ENCODE results near the gene RUSF1.
"Not testable (repeated sequence)": the region's sequence is repeated elsewhere in the genome, so short reads cannot be mapped to it uniquely, and the experiment has no call there.

The RUSF1 gene

DNA sequence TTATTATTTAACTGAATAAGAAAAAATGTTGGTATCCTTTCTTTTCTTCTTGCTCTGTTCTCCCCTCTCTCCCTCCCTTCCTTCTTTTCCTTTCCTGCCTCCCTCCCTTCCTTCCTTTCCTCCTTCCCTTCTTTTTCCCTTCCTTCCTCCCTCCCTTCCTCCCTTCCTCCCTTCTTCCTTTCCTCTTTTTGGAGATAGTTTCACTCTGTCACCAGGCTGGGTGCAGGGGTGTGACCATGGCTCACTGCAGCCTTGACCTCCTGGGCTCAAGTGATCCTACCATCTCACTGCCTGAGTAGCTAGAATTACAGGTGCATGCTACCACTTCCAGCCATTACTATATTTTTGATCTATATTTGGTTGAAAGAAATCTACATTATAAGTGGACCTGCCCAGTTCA lies 5.7 kb upstream of the RUSF1 start:
- no peak for DNase-seq

- DNase-seq = no peak
These were observed 4.9 kb upstream of the RUSF1 start for GRCh38 chr16:31513126-31513525.

DNA sequence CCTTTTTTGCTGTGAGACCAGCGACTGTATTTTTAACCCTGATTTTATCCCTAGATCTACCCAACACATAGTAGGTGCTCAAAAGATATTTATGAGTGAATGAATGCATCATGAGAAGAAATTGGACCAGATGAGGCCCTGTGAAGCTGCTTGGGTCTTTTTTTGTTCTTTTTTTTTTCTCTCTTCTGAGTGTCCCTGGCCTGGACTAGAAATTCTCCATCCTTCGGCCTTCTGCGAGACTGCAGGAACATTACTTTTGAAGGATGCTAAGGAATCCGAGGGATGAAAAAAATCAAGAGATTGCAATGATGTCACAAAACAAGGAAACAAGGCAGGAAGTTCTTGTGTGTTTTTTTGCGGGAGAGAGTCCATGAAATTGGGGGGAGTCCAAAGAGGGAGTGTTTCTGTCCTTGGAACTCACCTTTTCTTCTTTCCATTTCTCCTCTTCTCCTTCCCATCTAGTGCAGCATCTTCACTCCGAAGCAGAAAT lies 560 bp upstream of the RUSF1 start:
- no peak for DNase-seq

DNA sequence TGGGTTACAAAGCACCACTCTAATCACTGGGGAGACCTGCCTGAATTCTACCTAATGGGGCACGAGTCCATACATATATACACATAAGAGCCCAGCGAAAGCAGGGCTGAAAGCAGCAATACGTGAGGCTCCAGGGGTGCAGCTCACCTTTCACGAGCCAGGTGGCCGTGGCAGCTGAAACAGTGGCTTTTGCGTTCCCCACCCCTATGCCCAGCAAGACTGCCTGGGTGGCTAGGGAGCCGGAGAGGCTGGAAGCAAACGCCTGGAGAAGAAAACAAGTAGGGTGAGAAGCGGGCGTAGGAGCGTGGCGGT lies 618 bp downstream of the RUSF1 start:
- no peak for DNase-seq

- DNase-seq = no peak
These were observed 2.7 kb downstream of the RUSF1 start for GRCh38 chr16:31505483-31505882.

DNA sequence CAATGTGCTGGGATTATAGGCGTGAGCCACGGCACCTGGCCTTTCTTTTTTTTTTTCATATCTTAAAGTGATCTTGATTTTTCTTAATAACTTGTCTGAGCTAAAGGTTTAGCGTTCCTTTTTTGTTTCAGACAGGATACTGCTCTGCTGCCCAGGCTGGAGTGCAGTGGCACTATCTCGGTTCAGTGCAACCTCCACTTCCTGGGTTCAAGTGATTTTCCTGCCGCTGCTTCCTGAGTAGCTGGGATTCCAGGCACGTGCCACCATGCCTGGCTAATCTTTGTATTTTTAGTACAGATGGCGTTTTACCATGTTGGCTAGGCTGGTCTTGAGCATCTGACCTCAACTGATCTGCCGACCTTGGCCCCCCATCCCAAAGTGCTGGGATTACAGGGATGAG lies 4.0 kb downstream of the RUSF1 start:
- no peak for DNase-seq

DNA sequence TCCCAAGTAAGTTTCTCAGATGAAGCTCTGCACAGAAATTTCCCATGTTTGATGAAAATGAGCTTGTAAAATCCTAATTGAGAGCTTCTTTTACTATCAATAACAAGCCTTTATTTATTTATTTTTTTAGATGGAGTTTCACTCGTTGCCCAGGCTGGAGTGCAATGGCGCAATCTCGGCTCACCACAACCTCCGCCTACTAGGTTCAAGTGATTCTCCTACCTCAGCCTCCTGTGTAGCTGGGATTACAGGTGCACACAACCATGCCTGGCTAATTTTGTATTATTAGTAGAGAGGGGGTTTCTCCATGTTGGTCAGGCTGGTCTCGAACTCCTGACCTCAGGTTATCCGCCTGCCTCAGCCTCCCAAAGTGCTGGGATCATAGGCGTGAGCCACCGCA lies 4.6 kb downstream of the RUSF1 start:
- not testable (repeated sequence) for DNase-seq

DNA sequence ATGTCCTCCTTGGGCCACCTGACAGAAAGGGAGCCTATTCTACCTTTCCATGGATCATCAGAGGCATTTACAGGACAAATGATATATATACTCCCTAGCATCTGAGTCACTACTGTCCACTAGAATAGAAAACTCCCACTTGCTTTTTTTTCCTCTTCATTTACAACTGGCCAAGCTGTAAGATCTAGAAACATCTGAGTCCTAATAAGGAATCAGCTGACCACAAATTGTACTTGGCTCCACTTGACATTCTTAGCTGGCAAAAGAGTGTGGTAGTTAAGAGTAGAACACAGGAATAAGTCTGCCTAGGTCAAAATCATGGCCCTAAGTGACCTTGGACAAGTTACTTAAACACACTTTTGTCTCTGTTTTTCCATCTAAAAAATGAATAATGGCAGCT lies 5.2 kb downstream of the RUSF1 start:
- DNase-seq = no peak

- DNase-seq = no peak
These were observed 6.2 kb downstream of the RUSF1 start for GRCh38 chr16:31501966-31502348.

DNA sequence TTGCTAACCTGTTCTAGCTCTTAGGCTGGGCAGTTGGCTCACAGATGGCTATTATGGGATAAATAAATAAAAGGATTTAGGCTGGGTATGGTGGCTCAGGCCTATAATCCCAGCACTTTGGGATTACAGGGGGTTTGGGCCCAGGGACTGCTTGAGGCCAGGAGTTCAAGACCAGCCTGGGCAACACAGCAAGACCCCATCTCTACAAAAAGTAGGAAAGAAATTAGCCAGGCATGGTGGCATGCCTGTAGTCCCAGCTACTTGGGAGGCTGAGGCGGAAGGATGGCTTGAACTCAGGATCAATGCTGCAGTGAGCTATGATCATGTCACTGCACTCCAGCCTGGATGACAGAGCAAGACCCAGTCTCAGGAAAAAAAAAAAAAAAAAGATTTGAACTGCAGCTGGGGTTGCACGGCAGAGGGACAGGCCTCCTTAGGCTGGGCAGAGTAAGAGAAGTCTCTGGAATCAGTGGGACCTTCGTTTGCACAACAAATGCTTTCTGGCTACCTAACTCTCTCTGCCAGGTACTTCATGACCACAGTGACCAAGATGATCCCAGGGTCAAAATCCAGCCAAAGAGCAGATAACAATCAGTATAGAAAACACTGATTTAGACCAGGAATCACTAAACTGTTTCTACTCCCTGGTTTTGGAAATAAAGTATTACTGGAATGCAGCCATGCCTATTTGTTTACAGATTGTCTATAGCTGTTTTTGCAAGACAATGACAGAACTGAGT lies 6.8 kb downstream of the RUSF1 start:
- DNase-seq = no peak

DNA sequence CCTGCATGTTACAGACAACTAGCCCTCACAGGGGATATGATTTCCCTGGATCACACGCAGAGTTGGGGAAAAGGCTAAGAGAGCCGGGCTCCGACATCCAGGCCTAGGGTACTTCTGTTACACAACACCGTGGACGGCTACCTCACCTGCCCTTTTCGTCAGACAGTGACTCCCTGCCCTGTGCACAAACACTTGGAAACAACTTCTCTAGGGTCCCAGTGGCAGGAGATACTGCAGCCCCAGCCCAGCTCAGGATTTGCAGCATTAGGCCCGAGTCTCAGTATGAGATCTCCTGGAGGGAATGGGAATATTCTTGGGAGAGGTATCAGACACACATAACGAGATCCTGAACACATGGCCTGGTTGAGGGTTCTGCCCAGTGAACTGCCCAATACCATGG lies 8.3 kb downstream of the RUSF1 start:
- no peak for DNase-seq

- no peak for DNase-seq
These were observed 9.7 kb downstream of the RUSF1 start for GRCh38 chr16:31498493-31498892.

- DNase-seq = no peak
These were observed 11.5 kb downstream of the RUSF1 start for GRCh38 chr16:31496670-31497069.

- DNase-seq = no peak
These were observed 14.6 kb downstream of the RUSF1 start for GRCh38 chr16:31493506-31494125.

DNA sequence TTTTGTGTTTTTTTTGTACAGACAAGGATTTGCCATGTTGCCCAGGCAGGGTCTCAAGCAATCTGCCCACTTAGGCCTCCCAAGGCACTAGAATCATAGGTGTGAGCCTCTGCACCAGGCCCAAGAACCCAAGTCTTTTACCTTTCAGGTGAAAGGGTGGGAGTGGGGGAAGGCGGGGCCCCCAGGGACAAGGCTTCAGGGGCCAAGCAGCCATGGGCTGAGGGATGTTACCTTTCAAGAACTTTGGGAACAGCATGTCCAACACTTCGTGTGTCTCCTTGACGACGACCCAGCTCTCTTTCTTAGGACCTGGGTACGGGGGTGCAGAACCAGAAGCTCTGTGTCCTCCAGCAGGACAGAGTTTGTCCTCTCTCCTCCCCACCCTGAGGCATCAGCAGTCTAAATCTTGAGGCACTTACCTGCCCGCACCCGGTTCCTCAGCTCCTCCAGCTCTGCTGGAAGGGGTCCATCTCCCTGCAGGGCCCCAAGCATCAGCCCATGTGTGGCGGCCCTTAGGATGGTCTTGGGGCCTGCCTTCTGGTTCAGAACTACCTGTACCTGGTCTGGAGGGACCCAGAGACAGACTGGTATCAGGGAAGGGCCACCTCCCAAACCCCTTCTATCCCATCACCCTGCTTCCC lies 16.3 kb downstream of the RUSF1 start:
- no peak for DNase-seq

DNA sequence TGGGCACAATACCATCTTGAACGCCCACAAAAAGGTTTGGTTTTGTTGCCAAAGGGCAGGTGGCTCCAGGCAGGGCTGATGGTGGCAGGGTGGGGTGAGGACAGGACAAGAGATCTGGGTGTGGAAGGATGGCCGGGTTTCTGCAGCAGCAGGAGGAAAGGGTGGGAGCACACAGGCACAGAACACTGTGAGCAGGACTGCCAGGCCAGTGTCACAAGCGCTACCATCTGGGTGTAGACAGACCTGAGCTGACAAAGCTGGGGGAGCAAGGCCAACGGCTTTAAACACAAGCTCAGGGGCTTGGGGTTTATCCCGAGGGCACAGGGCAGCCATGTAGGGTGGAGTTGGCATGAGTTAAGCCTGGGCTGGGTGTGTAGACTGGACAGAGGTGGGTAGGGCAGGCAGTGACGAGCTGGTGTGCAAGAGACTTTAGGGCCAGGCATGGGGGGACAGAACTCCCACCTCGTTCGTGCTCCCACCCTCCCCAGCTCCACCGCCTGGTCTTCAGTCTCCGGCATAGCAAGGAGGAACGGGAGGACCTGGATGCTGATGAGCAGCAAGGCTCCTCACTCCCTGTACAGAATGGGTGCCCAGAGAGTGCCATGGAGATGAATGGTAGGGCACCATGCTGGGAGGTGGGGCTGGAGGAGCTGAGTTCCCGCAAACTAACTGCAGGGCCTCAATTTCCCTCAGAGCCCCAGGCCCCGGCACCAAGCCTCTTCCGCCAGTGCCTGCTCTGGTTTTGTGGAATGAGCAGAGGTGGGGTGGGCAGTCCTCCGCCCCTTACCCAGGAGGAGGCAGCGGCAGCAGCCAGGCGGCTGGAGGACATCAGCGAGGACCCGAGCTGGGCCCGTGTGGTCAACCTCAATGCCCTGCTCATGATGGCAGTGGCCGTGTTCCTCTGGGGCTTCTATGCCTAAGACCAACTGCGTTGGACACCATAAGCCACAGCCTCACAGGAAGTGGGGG lies 18.3 kb downstream of the RUSF1 start:
- no peak for DNase-seq

DNA sequence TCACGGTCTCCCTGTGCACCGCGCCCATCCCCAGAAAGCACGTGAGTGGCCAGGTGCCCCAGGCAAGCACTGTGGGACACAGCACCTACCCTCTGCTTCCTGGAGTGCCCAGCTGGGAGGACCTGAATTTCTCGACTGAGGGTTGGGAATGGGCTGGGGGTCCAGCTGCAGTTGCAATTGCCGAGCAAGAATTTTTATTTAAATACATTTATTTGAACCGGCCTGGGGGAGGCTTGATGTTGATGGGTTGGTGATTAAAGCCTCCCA lies 19.0 kb downstream of the RUSF1 start:
- no peak for DNase-seq

- DNase-seq = no peak
These were observed 19.5 kb downstream of the RUSF1 start for GRCh38 chr16:31488468-31489297.

GRCh38 chr16:31487720-31488467 lies 20.3 kb downstream of the RUSF1 start:
- peak; percentile 78 for DNase-seq

DNA sequence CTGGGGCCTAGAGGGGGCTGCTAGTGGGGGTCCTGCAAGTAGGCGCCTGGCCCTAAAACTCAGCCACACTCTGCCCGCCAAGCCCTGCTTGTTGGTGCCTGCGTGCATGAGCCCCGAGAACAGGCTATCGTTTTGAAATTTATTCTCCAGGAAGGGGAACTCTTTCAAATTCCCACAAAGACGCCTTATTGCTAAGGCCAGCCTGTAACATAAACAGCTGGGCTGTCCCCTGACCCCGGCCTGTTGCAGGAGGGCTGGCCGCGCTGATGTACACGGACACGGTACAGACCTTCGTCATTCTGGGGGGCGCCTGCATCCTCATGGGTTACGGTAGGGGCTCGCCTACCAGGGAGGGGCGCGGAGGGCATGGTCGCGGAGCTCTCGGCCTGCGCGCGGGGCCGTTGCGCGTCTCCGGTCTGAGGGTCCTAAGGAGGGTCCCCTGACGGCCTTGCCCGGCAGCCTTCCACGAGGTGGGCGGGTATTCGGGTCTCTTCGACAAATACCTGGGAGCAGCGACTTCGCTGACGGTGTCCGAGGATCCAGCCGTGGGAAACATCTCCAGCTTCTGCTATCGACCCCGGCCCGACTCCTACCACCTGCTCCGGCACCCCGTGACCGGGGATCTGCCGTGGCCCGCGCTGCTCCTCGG lies 21.0 kb downstream of the RUSF1 start:
- no peak for DNase-seq

- no peak for DNase-seq
These were observed 22.1 kb downstream of the RUSF1 start for GRCh38 chr16:31486045-31486444.
